ENCODE data around the gene RBM6. TPM values are rescaled to one million over a fixed set of nuclear protein-coding genes. Genes with fewer than 3 reads are reported as not detected.

Gene RBM6
- total and polyA plus RNA-seq, 2 experiments from 2014 or later = 66.6 to 97.6 TPM

DNA sequence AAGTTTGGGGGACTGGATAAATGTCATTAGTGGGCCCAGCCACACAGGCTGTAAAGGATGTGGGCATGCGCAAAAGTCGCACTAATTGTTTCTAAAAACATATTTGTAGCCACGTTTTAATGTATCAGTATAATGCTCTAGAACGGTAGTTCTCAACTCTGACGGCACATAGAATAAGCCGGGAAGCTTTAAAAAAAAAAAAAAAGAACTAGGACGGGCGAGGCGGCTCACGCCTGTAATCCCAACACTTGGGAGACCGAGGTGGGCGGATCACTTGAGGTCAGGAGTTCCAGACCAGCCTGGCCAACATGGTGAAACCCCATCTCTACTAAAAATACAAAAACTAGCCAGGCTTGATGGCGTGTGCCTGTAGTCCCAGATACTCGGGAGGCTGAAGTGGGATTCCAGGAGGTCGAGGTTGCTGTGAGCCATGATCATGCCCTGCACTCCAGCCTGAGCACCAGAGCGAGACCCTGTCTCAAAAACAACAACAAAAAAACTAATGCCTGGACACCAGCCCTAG is 9.7 kb upstream of the RBM6 start:
- H3K36me3 ChIP-seq (ENCODE audit: insufficient read depth) = no peaks in the 10 kb centered on the region
- H3K4me1 ChIP-seq (ENCODE audit: insufficient read depth) = peaks cover 19% of the 10 kb centered on the region
- peak overlapping the region; percentile 80 for H3K4me2 ChIP-seq
- ATAC-seq (peak; percentile 2), DNase-seq (ENCODE audit: low spot score) (peak; percentile 28)
- H4K20me1 ChIP-seq (replicated peaks; ENCODE audit: insufficient read depth) = no peaks in the 10 kb centered on the region
- H2AFZ ChIP-seq = peak overlapping the region; percentile 77
- Mint-ChIP-seq H3K27ac (peak overlapping the region; percentile 95), H3K36me3 (ENCODE audit: low read depth) (no peaks in the 10 kb centered on the region), H3K27me3 (ENCODE audit: insufficient read depth, low read depth, poor library complexity) (peaks cover 15% of the 10 kb centered on the region), H3K9me3 (no peaks in the 10 kb centered on the region), H3K4me3 (peak overlapping the region; percentile 90), H3K4me1 (peaks cover 21% of the 10 kb centered on the region)
- no peaks in the 10 kb centered on the region for H3K27me3 ChIP-seq (ENCODE audit: insufficient read depth)
- no peak for TF ChIP-seq NANOG (IDR thresholded peaks at IDR 0.05; ENCODE audit: borderline replicate concordance)
- TF ChIP-seq, protein P1, sequence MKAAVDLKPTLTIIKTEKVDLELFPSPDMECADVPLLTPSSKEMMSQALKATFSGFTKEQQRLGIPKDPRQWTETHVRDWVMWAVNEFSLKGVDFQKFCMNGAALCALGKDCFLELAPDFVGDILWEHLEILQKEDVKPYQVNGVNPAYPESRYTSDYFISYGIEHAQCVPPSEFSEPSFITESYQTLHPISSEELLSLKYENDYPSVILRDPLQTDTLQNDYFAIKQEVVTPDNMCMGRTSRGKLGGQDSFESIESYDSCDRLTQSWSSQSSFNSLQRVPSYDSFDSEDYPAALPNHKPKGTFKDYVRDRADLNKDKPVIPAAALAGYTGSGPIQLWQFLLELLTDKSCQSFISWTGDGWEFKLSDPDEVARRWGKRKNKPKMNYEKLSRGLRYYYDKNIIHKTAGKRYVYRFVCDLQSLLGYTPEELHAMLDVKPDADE (IDR thresholded peaks at IDR 0.05) = no peak
- TF ChIP-seq, protein P2, sequence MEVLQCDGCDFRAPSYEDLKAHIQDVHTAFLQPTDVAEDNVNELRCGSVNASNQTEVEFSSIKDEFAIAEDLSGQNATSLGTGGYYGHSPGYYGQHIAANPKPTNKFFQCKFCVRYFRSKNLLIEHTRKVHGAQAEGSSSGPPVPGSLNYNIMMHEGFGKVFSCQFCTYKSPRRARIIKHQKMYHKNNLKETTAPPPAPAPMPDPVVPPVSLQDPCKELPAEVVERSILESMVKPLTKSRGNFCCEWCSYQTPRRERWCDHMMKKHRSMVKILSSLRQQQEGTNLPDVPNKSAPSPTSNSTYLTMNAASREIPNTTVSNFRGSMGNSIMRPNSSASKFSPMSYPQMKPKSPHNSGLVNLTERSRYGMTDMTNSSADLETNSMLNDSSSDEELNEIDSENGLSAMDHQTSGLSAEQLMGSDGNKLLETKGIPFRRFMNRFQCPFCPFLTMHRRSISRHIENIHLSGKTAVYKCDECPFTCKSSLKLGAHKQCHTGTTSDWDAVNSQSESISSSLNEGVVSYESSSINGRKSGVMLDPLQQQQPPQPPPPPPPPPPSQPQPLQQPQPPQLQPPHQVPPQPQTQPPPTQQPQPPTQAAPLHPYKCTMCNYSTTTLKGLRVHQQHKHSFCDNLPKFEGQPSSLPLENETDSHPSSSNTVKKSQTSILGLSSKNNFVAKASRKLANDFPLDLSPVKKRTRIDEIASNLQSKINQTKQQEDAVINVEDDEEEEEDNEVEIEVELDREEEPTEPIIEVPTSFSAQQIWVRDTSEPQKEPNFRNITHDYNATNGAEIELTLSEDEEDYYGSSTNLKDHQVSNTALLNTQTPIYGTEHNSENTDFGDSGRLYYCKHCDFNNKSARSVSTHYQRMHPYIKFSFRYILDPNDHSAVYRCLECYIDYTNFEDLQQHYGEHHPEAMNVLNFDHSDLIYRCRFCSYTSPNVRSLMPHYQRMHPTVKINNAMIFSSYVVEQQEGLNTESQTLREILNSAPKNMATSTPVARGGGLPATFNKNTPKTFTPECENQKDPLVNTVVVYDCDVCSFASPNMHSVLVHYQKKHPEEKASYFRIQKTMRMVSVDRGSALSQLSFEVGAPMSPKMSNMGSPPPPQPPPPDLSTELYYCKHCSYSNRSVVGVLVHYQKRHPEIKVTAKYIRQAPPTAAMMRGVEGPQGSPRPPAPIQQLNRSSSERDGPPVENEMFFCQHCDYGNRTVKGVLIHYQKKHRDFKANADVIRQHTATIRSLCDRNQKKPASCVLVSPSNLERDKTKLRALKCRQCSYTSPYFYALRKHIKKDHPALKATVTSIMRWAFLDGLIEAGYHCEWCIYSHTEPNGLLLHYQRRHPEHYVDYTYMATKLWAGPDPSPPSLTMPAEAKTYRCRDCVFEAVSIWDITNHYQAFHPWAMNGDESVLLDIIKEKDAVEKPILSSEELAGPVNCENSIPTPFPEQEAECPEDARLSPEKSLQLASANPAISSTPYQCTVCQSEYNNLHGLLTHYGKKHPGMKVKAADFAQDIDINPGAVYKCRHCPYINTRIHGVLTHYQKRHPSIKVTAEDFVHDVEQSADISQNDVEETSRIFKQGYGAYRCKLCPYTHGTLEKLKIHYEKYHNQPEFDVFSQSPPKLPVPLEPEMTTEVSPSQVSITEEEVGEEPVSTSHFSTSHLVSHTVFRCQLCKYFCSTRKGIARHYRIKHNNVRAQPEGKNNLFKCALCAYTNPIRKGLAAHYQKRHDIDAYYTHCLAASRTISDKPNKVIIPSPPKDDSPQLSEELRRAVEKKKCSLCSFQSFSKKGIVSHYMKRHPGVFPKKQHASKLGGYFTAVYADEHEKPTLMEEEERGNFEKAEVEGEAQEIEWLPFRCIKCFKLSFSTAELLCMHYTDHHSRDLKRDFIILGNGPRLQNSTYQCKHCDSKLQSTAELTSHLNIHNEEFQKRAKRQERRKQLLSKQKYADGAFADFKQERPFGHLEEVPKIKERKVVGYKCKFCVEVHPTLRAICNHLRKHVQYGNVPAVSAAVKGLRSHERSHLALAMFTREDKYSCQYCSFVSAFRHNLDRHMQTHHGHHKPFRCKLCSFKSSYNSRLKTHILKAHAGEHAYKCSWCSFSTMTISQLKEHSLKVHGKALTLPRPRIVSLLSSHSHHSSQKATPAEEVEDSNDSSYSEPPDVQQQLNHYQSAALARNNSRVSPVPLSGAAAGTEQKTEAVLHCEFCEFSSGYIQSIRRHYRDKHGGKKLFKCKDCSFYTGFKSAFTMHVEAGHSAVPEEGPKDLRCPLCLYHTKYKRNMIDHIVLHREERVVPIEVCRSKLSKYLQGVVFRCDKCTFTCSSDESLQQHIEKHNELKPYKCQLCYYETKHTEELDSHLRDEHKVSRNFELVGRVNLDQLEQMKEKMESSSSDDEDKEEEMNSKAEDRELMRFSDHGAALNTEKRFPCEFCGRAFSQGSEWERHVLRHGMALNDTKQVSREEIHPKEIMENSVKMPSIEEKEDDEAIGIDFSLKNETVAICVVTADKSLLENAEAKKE (CRISPR knock-in tag; IDR thresholded peaks at IDR 0.05) = no peak
- TF ChIP-seq, protein P3, sequence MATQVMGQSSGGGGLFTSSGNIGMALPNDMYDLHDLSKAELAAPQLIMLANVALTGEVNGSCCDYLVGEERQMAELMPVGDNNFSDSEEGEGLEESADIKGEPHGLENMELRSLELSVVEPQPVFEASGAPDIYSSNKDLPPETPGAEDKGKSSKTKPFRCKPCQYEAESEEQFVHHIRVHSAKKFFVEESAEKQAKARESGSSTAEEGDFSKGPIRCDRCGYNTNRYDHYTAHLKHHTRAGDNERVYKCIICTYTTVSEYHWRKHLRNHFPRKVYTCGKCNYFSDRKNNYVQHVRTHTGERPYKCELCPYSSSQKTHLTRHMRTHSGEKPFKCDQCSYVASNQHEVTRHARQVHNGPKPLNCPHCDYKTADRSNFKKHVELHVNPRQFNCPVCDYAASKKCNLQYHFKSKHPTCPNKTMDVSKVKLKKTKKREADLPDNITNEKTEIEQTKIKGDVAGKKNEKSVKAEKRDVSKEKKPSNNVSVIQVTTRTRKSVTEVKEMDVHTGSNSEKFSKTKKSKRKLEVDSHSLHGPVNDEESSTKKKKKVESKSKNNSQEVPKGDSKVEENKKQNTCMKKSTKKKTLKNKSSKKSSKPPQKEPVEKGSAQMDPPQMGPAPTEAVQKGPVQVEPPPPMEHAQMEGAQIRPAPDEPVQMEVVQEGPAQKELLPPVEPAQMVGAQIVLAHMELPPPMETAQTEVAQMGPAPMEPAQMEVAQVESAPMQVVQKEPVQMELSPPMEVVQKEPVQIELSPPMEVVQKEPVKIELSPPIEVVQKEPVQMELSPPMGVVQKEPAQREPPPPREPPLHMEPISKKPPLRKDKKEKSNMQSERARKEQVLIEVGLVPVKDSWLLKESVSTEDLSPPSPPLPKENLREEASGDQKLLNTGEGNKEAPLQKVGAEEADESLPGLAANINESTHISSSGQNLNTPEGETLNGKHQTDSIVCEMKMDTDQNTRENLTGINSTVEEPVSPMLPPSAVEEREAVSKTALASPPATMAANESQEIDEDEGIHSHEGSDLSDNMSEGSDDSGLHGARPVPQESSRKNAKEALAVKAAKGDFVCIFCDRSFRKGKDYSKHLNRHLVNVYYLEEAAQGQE (IDR thresholded peaks at IDR 0.05; ENCODE audit: unreplicated experiment) = no peak
- no peak for TF ChIP-seq POLR2AphosphoS5 (IDR thresholded peaks at IDR 0.05; ENCODE audit: low read depth)
- TF ChIP-seq JUNB (IDR thresholded peaks at IDR 0.05; ENCODE audit: unreplicated experiment) = no peak
- no peak for TF ChIP-seq CREB1 (CRISPR knock-in tag; IDR thresholded peaks at IDR 0.05; ENCODE audit: low read depth)
- TF ChIP-seq, protein P4, sequence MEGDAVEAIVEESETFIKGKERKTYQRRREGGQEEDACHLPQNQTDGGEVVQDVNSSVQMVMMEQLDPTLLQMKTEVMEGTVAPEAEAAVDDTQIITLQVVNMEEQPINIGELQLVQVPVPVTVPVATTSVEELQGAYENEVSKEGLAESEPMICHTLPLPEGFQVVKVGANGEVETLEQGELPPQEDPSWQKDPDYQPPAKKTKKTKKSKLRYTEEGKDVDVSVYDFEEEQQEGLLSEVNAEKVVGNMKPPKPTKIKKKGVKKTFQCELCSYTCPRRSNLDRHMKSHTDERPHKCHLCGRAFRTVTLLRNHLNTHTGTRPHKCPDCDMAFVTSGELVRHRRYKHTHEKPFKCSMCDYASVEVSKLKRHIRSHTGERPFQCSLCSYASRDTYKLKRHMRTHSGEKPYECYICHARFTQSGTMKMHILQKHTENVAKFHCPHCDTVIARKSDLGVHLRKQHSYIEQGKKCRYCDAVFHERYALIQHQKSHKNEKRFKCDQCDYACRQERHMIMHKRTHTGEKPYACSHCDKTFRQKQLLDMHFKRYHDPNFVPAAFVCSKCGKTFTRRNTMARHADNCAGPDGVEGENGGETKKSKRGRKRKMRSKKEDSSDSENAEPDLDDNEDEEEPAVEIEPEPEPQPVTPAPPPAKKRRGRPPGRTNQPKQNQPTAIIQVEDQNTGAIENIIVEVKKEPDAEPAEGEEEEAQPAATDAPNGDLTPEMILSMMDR (conservative IDR thresholded peaks at IDR 0.05; ENCODE audit: low read depth in 2 of 2) = no peak
- no peak for TF ChIP-seq EZH2 (IDR thresholded peaks at IDR 0.05; ENCODE audit: low read depth, unreplicated experiment)
- no peak for TF ChIP-seq STAT1 (IDR thresholded peaks at IDR 0.05; ENCODE audit: unreplicated experiment)
- no peak for TF ChIP-seq ZNF114 (CRISPR knock-in tag; IDR thresholded peaks at IDR 0.05)
- TF ChIP-seq ZNF331 (CRISPR knock-in tag; IDR thresholded peaks at IDR 0.05; ENCODE audit: low read depth) = no peak
- no peak for TF ChIP-seq EZH2phosphoT487 (IDR thresholded peaks at IDR 0.05; ENCODE audit: unreplicated experiment)
- no peaks in the 10 kb centered on the region for H3K79me2 ChIP-seq (replicated peaks; ENCODE audit: insufficient read depth)
- H3K27ac ChIP-seq (ENCODE audit: low read depth) = peak overlapping the region; percentile 10
- no peaks in the 10 kb centered on the region; the same call in 1 of the 2 replicates for H3K9me2 ChIP-seq (ENCODE audit: insufficient read depth)
- H3K4me3 ChIP-seq = peak overlapping the region; percentile 83
- H3F3A ChIP-seq (replicated peaks; ENCODE audit: low read depth) = peaks cover 5% of the 10 kb centered on the region; the same call in 1 of the 2 replicates

All from GM23338 (cell line).